GM23338 (cell line): ENCODE data around the gene CFAP70. TPM values are rescaled to one million over a fixed set of nuclear protein-coding genes. Genes with fewer than 3 reads are reported as not detected.

Source experiments
- ATAC-seq: fragments of 200-7000 bp; cut with Tn5 transposase; 3 replicates; pipeline ENCODE4 v1.9.1; 2020
- DNase-seq: peaks from one replicate; pipeline ENCODE4 v3.0.0-alpha.2; 2015; ENCODE audit warnings: low spot score
- H2AFZ ChIP-seq: fragments of 200-600 bp; sonication (generic); 2 replicates; pipeline ENCODE4 v1.8.0; 2016; ENCODE audit warnings: antibody characterized with exemption, mild to moderate bottlenecking, moderate library complexity
- H3F3A ChIP-seq: fragments of 200-600 bp; sonication (generic); replicated peaks from 2 replicates; pipeline ENCODE4 v1.8.0; 2017; ENCODE audit warnings: antibody characterized with exemption, mixed run types, low read depth
- H3K27ac ChIP-seq: fragments of 200-600 bp; sonication (generic); 2 replicates; pipeline ENCODE4 v1.6.1; 2016; ENCODE audit warnings: low read depth
- H3K27me3 ChIP-seq: fragments of 200-600 bp; sonication (generic); 2 replicates; pipeline ENCODE4 v1.8.0; 2016; ENCODE audit warnings: mild to moderate bottlenecking, mixed run types, moderate library complexity; ENCODE audit not compliant: insufficient read depth
- H3K36me3 ChIP-seq: fragments of 200-600 bp; sonication (generic); 2 replicates; pipeline ENCODE4 v1.8.0; 2016; ENCODE audit warnings: mild to moderate bottlenecking; ENCODE audit not compliant: insufficient read depth
- H3K4me1 ChIP-seq: fragments of 200-600 bp; sonication (generic); 2 replicates; pipeline ENCODE4 v1.8.0; 2016; ENCODE audit warnings: mild to moderate bottlenecking, moderate library complexity; ENCODE audit not compliant: insufficient read depth
- H3K4me2 ChIP-seq: fragments of 200-600 bp; sonication (generic); 2 replicates; pipeline ENCODE4 v1.7.1; 2017; ENCODE audit warnings: mixed run types
- H3K4me3 ChIP-seq: fragments of 200-600 bp; sonication (generic); 2 replicates; pipeline ENCODE4 v1.6.1; 2016; ENCODE audit warnings: mixed run types
- H3K79me2 ChIP-seq: fragments of 200-600 bp; sonication (generic); replicated peaks from 2 replicates; pipeline ENCODE4 v1.8.0; 2017; ENCODE audit warnings: mild to moderate bottlenecking; ENCODE audit not compliant: insufficient read depth
- H3K9me2 ChIP-seq: fragments of 200-600 bp; sonication (generic); 2 replicates; pipeline ENCODE4 v1.8.0; 2017; ENCODE audit not compliant: insufficient read depth
- H4K20me1 ChIP-seq: fragments of 200-600 bp; sonication (generic); replicated peaks from 2 replicates; pipeline ENCODE4 v1.8.0; 2017; ENCODE audit warnings: mild to moderate bottlenecking; ENCODE audit not compliant: insufficient read depth
- H3K27ac Mint-ChIP-seq: 2 replicates; pipeline ENCODE4 v1.8.0; 2020; ENCODE audit warnings: inconsistent platforms, mild to moderate bottlenecking, moderate library complexity, mixed read lengths
- H3K27me3 Mint-ChIP-seq: 3 replicates; pipeline ENCODE4 v1.8.0; 2022; ENCODE audit warnings: low read depth, mild to moderate bottlenecking, moderate library complexity, mixed read lengths, inconsistent platforms; ENCODE audit not compliant: insufficient read depth, poor library complexity
- H3K36me3 Mint-ChIP-seq: 3 replicates; pipeline ENCODE4 v1.8.0; 2021; ENCODE audit warnings: low read depth, mild to moderate bottlenecking, inconsistent platforms, moderate library complexity, mixed read lengths
- H3K4me1 Mint-ChIP-seq: 3 replicates; pipeline ENCODE4 v1.8.0; 2020; ENCODE audit warnings: mild to moderate bottlenecking, inconsistent platforms, mixed read lengths
- H3K4me3 Mint-ChIP-seq: 3 replicates; pipeline ENCODE4 v1.8.0; 2021; ENCODE audit warnings: moderate library complexity, mild to moderate bottlenecking, inconsistent platforms, mixed read lengths
- H3K9me3 Mint-ChIP-seq: 3 replicates; pipeline ENCODE4 v1.8.0; 2020; ENCODE audit warnings: moderate library complexity, mild to moderate bottlenecking, inconsistent platforms, mixed read lengths
- CREB1 ChIP-seq: fragments of 250-450 bp; sonication (Bioruptor Pico); IDR thresholded peaks from 2 replicates; pipeline ENCODE4 v1.5.0; 2020; ENCODE audit warnings: low read depth, mild to moderate bottlenecking, moderate library complexity
- EZH2 ChIP-seq: fragments of 200-600 bp; sonication (generic); IDR thresholded peaks from one replicate; pipeline ENCODE4 v1.8.0; 2017; ENCODE audit warnings: antibody characterized with exemption, mild to moderate bottlenecking, low read depth; ENCODE audit not compliant: unreplicated experiment
- EZH2phosphoT487 ChIP-seq: fragments of 200-600 bp; sonication (generic); IDR thresholded peaks from one replicate; pipeline ENCODE4 v1.8.1; 2018; ENCODE audit warnings: antibody characterized with exemption; ENCODE audit not compliant: unreplicated experiment
- JUNB ChIP-seq: IDR thresholded peaks from one replicate; pipeline ENCODE4 v1.6.1; 2016; ENCODE audit warnings: antibody characterized with exemption; ENCODE audit not compliant: unreplicated experiment
- NANOG ChIP-seq: IDR thresholded peaks from 2 replicates; pipeline ENCODE4 v1.6.1; 2016; ENCODE audit warnings: antibody characterized with exemption, borderline replicate concordance
- POLR2AphosphoS5 ChIP-seq: IDR thresholded peaks from 2 replicates; pipeline ENCODE4 v1.6.1; 2016; ENCODE audit warnings: antibody characterized with exemption, low read depth
- STAT1 ChIP-seq: IDR thresholded peaks from one replicate; pipeline ENCODE4 v1.6.1; 2016; ENCODE audit warnings: antibody characterized with exemption; ENCODE audit not compliant: unreplicated experiment
- ZNF114 ChIP-seq: fragments of 250-450 bp; sonication (Bioruptor Pico); IDR thresholded peaks from 2 replicates; pipeline ENCODE4 v1.5.0; 2020; ENCODE audit warnings: mild to moderate bottlenecking, moderate library complexity
- ZNF331 ChIP-seq: fragments of 250-450 bp; sonication (Bioruptor Pico); IDR thresholded peaks from 2 replicates; pipeline ENCODE4 v1.5.0; 2020; ENCODE audit warnings: low read depth, mild to moderate bottlenecking, moderate library complexity
- polyA plus RNA-seq: library from polyadenylated mRNA; unstranded; fragments of >200 nt; fragmentation: Nextera tagmentation; extraction: Ambion mirVana; gene quantifications from 2 replicates; pipeline ENCODE4 v1.2.1, GENCODE V29; 2016
- total RNA-seq: library from RNA; depleted of rRNA; stranded (reverse); fragments of >200 nt; shearing (Covaris generic); gene quantifications from 2 replicates; pipeline ENCODE4 v1.2.3, GENCODE V29; 2014
- TF ChIP-seq, protein P1 (sequence below): fragments of 250-450 bp; sonication (Bioruptor Pico); IDR thresholded peaks from 2 replicates; pipeline ENCODE4 v1.5.0; 2020; ENCODE audit warnings: mild to moderate bottlenecking, moderate library complexity
- TF ChIP-seq, protein P2 (sequence below): IDR thresholded peaks from 2 replicates; pipeline ENCODE4 v1.6.1; 2016; ENCODE audit warnings: antibody characterized with exemption
- TF ChIP-seq, protein P3 (sequence below), 2 experiments: fragments of 200-600 bp in 1 of 2; sonication (generic) in 1 of 2; conservative IDR thresholded peaks; 2 replicates each; pipeline versions ENCODE4 v1.5.1 to v1.6.1; 2016 to 2017; ENCODE audit warnings: antibody characterized with exemption in 2 of 2, low read depth in 2 of 2, mild to moderate bottlenecking in 2 of 2, moderate library complexity in 1 of 2
- TF ChIP-seq, protein P4 (sequence below): IDR thresholded peaks from one replicate; pipeline ENCODE4 v1.6.1; 2018; ENCODE audit warnings: antibody characterized with exemption; ENCODE audit not compliant: unreplicated experiment

CFAP70 gene
- total and polyA plus RNA-seq, 2 experiments from 2014 or later: 0.17 to 0.24 TPM

DNA sequence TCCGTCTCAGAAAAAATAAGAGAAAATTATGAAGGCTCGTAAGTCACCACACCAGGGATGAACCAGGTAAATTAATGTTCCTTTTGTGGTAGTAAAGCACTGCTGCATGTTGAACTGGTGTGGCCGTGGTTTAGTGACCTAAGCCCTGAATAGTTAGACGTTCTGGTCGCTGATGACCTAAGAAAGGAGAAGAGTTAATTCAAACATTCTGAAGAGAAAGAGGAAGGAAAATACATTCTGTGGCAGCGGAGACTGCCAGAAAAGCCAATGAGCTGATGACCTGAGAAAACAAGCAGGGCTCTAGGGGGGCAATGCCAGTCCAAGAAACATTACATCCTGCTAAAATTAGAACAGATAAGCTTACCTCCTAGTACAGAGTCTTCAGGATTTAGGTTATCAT lies 129.1 kb downstream of the CFAP70 start:
- Histone ChIP-seq H3F3A (no peaks in the 10 kb centered on the region), H3K27ac (no peak overlapping the region), H3K4me1 (no peaks in the 10 kb centered on the region), H3K79me2 (no peaks in the 10 kb centered on the region), H3K4me2 (no peak overlapping the region), H3K27me3 (no peaks in the 10 kb centered on the region), H4K20me1 (peaks cover 6% of the 10 kb centered on the region; the same call in 1 of the 2 replicates), H3K4me3 (no peak overlapping the region), H2AFZ (no peak overlapping the region), H3K36me3 (peaks cover 4% of the 10 kb centered on the region; the same call in 1 of the 2 replicates), H3K9me2 (no peaks in the 10 kb centered on the region; the same call in 1 of the 2 replicates)
- DNase-seq (no peak), ATAC-seq (no peak)
- Mint-ChIP-seq H3K27me3 (no peaks in the 10 kb centered on the region), H3K4me3 (no peak overlapping the region), H3K27ac (no peak overlapping the region), H3K36me3 (peaks cover 4% of the 10 kb centered on the region), H3K4me1 (no peaks in the 10 kb centered on the region), H3K9me3 (no peaks in the 10 kb centered on the region)
- TF ChIP-seq, protein P1, sequence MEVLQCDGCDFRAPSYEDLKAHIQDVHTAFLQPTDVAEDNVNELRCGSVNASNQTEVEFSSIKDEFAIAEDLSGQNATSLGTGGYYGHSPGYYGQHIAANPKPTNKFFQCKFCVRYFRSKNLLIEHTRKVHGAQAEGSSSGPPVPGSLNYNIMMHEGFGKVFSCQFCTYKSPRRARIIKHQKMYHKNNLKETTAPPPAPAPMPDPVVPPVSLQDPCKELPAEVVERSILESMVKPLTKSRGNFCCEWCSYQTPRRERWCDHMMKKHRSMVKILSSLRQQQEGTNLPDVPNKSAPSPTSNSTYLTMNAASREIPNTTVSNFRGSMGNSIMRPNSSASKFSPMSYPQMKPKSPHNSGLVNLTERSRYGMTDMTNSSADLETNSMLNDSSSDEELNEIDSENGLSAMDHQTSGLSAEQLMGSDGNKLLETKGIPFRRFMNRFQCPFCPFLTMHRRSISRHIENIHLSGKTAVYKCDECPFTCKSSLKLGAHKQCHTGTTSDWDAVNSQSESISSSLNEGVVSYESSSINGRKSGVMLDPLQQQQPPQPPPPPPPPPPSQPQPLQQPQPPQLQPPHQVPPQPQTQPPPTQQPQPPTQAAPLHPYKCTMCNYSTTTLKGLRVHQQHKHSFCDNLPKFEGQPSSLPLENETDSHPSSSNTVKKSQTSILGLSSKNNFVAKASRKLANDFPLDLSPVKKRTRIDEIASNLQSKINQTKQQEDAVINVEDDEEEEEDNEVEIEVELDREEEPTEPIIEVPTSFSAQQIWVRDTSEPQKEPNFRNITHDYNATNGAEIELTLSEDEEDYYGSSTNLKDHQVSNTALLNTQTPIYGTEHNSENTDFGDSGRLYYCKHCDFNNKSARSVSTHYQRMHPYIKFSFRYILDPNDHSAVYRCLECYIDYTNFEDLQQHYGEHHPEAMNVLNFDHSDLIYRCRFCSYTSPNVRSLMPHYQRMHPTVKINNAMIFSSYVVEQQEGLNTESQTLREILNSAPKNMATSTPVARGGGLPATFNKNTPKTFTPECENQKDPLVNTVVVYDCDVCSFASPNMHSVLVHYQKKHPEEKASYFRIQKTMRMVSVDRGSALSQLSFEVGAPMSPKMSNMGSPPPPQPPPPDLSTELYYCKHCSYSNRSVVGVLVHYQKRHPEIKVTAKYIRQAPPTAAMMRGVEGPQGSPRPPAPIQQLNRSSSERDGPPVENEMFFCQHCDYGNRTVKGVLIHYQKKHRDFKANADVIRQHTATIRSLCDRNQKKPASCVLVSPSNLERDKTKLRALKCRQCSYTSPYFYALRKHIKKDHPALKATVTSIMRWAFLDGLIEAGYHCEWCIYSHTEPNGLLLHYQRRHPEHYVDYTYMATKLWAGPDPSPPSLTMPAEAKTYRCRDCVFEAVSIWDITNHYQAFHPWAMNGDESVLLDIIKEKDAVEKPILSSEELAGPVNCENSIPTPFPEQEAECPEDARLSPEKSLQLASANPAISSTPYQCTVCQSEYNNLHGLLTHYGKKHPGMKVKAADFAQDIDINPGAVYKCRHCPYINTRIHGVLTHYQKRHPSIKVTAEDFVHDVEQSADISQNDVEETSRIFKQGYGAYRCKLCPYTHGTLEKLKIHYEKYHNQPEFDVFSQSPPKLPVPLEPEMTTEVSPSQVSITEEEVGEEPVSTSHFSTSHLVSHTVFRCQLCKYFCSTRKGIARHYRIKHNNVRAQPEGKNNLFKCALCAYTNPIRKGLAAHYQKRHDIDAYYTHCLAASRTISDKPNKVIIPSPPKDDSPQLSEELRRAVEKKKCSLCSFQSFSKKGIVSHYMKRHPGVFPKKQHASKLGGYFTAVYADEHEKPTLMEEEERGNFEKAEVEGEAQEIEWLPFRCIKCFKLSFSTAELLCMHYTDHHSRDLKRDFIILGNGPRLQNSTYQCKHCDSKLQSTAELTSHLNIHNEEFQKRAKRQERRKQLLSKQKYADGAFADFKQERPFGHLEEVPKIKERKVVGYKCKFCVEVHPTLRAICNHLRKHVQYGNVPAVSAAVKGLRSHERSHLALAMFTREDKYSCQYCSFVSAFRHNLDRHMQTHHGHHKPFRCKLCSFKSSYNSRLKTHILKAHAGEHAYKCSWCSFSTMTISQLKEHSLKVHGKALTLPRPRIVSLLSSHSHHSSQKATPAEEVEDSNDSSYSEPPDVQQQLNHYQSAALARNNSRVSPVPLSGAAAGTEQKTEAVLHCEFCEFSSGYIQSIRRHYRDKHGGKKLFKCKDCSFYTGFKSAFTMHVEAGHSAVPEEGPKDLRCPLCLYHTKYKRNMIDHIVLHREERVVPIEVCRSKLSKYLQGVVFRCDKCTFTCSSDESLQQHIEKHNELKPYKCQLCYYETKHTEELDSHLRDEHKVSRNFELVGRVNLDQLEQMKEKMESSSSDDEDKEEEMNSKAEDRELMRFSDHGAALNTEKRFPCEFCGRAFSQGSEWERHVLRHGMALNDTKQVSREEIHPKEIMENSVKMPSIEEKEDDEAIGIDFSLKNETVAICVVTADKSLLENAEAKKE: no peak
- TF ChIP-seq, protein P2, sequence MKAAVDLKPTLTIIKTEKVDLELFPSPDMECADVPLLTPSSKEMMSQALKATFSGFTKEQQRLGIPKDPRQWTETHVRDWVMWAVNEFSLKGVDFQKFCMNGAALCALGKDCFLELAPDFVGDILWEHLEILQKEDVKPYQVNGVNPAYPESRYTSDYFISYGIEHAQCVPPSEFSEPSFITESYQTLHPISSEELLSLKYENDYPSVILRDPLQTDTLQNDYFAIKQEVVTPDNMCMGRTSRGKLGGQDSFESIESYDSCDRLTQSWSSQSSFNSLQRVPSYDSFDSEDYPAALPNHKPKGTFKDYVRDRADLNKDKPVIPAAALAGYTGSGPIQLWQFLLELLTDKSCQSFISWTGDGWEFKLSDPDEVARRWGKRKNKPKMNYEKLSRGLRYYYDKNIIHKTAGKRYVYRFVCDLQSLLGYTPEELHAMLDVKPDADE: no peak
- TF ChIP-seq ZNF331 (CRISPR knock-in tag): no peak
- no peak for TF ChIP-seq NANOG
- TF ChIP-seq EZH2: no peak
- TF ChIP-seq, protein P3, sequence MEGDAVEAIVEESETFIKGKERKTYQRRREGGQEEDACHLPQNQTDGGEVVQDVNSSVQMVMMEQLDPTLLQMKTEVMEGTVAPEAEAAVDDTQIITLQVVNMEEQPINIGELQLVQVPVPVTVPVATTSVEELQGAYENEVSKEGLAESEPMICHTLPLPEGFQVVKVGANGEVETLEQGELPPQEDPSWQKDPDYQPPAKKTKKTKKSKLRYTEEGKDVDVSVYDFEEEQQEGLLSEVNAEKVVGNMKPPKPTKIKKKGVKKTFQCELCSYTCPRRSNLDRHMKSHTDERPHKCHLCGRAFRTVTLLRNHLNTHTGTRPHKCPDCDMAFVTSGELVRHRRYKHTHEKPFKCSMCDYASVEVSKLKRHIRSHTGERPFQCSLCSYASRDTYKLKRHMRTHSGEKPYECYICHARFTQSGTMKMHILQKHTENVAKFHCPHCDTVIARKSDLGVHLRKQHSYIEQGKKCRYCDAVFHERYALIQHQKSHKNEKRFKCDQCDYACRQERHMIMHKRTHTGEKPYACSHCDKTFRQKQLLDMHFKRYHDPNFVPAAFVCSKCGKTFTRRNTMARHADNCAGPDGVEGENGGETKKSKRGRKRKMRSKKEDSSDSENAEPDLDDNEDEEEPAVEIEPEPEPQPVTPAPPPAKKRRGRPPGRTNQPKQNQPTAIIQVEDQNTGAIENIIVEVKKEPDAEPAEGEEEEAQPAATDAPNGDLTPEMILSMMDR (conservative IDR thresholded peaks at IDR 0.05; ENCODE audit: low read depth in 2 of 2): no peak
- TF ChIP-seq, protein P4, sequence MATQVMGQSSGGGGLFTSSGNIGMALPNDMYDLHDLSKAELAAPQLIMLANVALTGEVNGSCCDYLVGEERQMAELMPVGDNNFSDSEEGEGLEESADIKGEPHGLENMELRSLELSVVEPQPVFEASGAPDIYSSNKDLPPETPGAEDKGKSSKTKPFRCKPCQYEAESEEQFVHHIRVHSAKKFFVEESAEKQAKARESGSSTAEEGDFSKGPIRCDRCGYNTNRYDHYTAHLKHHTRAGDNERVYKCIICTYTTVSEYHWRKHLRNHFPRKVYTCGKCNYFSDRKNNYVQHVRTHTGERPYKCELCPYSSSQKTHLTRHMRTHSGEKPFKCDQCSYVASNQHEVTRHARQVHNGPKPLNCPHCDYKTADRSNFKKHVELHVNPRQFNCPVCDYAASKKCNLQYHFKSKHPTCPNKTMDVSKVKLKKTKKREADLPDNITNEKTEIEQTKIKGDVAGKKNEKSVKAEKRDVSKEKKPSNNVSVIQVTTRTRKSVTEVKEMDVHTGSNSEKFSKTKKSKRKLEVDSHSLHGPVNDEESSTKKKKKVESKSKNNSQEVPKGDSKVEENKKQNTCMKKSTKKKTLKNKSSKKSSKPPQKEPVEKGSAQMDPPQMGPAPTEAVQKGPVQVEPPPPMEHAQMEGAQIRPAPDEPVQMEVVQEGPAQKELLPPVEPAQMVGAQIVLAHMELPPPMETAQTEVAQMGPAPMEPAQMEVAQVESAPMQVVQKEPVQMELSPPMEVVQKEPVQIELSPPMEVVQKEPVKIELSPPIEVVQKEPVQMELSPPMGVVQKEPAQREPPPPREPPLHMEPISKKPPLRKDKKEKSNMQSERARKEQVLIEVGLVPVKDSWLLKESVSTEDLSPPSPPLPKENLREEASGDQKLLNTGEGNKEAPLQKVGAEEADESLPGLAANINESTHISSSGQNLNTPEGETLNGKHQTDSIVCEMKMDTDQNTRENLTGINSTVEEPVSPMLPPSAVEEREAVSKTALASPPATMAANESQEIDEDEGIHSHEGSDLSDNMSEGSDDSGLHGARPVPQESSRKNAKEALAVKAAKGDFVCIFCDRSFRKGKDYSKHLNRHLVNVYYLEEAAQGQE: no peak
- TF ChIP-seq JUNB: no peak
- TF ChIP-seq EZH2phosphoT487: no peak
- TF ChIP-seq ZNF114 (CRISPR knock-in tag): no peak
- no peak for TF ChIP-seq STAT1
- no peak for TF ChIP-seq CREB1 (CRISPR knock-in tag)
- TF ChIP-seq POLR2AphosphoS5: no peak
